Sigmoid colon (tissue), 7 donors: ENCODE measurements around the gene KCNJ14. TPM values are rescaled to one million over a fixed set of nuclear protein-coding genes. Genes with fewer than 3 reads are reported as not detected.
A peak's percentile ranks its signal among the peaks of the same experiment; 100 is the strongest.

Experiments
- DNase-seq: peaks from one replicate; pipeline ENCODE4 v3.0.0-alpha.2; 2019
- H3K27ac ChIP-seq, 4 donors: fragments of 200-600 bp; sonication (generic); one replicate each; pipeline ENCODE4 v1.5.1; 2016 to 2019; ENCODE audit warnings: mild to moderate bottlenecking in 1 of 4
- H3K27me3 ChIP-seq, 3 donors: fragments of 200-600 bp; sonication (generic); one replicate each; pipeline ENCODE4 v1.5.1; 2019; ENCODE audit warnings: mild to moderate bottlenecking in 1 of 3
- H3K36me3 ChIP-seq, 4 donors: fragments of 200-600 bp; sonication (generic); one replicate each; pipeline ENCODE4 v1.5.1; 2016 to 2019
- H3K4me1 ChIP-seq, 4 donors: fragments of 200-600 bp; sonication (generic); one replicate each; pipeline ENCODE4 v1.5.1; 2017 to 2019
- H3K4me3 ChIP-seq, 4 donors: fragments of 200-600 bp; sonication (generic); one replicate each; pipeline ENCODE4 v1.5.1; 2017 to 2019; ENCODE audit warnings: mild to moderate bottlenecking in 2 of 4, moderate library complexity in 1 of 4
- H3K9me3 ChIP-seq, 4 donors: fragments of 200-600 bp in 3 of 4; sonication (generic) in 3 of 4; one replicate each; pipeline versions ENCODE4 v1.5.1 to v1.6.1; 2013 to 2019
- CTCF ChIP-seq, 4 experiments: fragments of 450-650 bp in 3 of 4; fragments of 200-600 bp in 1 of 4; IDR thresholded peaks; one replicate each; pipeline ENCODE4 v1.5.1; 2016 to 2019; ENCODE audit warnings: antibody characterized with exemption in 4 of 4, mild to moderate bottlenecking in 3 of 4, moderate library complexity in 2 of 4
- EP300 ChIP-seq, 4 donors: sonication (generic); formaldehyde crosslinking; IDR thresholded peaks; one replicate each; pipeline ENCODE4 v1.6.1; 2017; ENCODE audit warnings: antibody characterized with exemption in 4 of 4
- POLR2A ChIP-seq, 2 donors: fragments of 450-650 bp; IDR thresholded peaks; one replicate each; pipeline ENCODE4 v1.6.1; 2016; ENCODE audit warnings: antibody characterized with exemption in 2 of 2, mild to moderate bottlenecking in 2 of 2, moderate library complexity in 2 of 2
- POLR2AphosphoS5 ChIP-seq, 4 donors: sonication (generic); formaldehyde crosslinking; IDR thresholded peaks; one replicate each; pipeline ENCODE4 v1.6.1; 2017; ENCODE audit warnings: antibody characterized with exemption in 4 of 4
- WGBS, 2 donors: extraction: QIAGEN DNeasy Blood & Tissue Kit; methylation state at CpG; one replicate each; pipeline ENCODE4 v1.1.7; 2013; 5-methylcytosine and 5-hydroxymethylcytosine counted together
- intact Hi-C: fragments of 100-400 bp; cut with DNase I; formaldehyde crosslinking; loops from one replicate; pipeline ENCODE4 v1.15.1; 2023
- polyA plus RNA-seq, 3 donors: library from polyadenylated mRNA; stranded (reverse); fragments of 200-250 nt; gene quantifications; one replicate each; pipeline ENCODE4 v1.2.3, GENCODE V29; 2013
- total RNA-seq, 4 donors: library from RNA; depleted of rRNA; stranded (reverse); fragments of >200 nt; gene quantifications; one replicate each; pipeline ENCODE4 v1.1.0, GENCODE V29; 2016
- donor health status: healthy with polysubstance abuse.
- donor health status: Bipolar disorder and iron deficiency.
- donor health status: healthy.

KCNJ14 gene
- total and polyA plus RNA-seq, 7 donors, result under 0.01 to 1.4 (median 0.44) TPM; not detected in 1

DNA sequence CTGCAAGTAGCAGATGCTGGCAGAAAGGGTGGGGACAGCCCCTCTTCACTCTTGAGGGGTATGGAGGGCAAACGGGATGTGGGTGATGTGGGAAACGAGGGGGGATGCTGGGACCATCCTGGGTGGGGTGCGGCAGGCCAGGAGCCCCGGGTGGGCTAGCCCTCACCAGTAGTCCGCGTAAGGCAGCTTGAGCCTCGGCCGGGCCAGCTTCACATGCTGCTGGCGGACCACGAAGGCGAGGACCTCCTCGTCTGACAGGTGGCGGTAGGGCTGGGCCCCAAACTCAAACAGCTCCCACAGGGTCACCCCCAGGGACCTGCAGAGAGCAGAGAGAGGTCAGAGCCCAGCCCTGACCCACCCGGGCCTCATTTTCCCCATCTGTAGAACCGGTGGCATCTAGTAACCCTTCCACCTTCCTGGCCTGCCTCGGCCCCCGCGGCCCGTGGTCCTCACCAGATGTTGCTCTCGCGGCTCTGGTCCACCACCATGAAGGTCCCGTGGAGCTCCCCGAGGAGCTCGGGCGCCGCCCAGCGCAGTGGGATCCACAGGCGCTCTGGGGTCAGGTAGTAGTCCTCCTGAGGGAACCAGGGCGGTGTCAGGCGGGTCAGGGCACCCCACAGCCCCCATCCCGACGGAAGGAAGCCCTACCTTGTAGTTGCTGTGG is 45.6 kb downstream of the KCNJ14 start:
- Histone ChIP-seq H3K9me3 (no peaks in the 10 kb centered on the region), H3K36me3 (no peaks in the 10 kb centered on the region), H3K27ac (no peak overlapping the region), H3K27me3 (peaks cover 38 to 59% (median 56%) of the 10 kb centered on the region in 3 donors), H3K4me1 (peaks cover 0 to 25% (median 22%) of the 10 kb centered on the region in 4 donors), H3K4me3 (no peak overlapping the region)
- intact Hi-C loops, result no loop called here
- no peak for TF ChIP-seq POLR2A (IDR thresholded peaks at IDR 0.05)
- TF ChIP-seq CTCF (IDR thresholded peaks at IDR 0.05), result no peak
- no peak for TF ChIP-seq POLR2AphosphoS5 (IDR thresholded peaks at IDR 0.05)
- TF ChIP-seq EP300 (IDR thresholded peaks at IDR 0.05), result no peak
- 41 to 53% methylated on average over 32 of the region's 32 CpGs for WGBS, 2 donors
- no peak for DNase-seq

- no peak overlapping the region for H3K27ac ChIP-seq
- no peak for DNase-seq
- no peak overlapping the region for H3K4me3 ChIP-seq
- peaks cover 0 to 25% (median 22%) of the 10 kb centered on the region in 4 donors for H3K4me1 ChIP-seq
- H3K9me3 ChIP-seq, result no peaks in the 10 kb centered on the region
- H3K36me3 ChIP-seq, result no peaks in the 10 kb centered on the region
- peaks cover 38 to 59% (median 56%) of the 10 kb centered on the region in 3 donors for H3K27me3 ChIP-seq
- TF ChIP-seq CTCF (IDR thresholded peaks at IDR 0.05) (no peak), POLR2AphosphoS5 (IDR thresholded peaks at IDR 0.05) (no peak), POLR2A (IDR thresholded peaks at IDR 0.05) (no peak)
- 4% methylated on average over 20 of the region's 20 CpGs for WGBS, 2 donors
- intact Hi-C loops, result no loop called here
Measured at GRCh38 chr19:48501494-48502349, 46.3 kb downstream of the KCNJ14 start.

GRCh38 chr19:48502350-48503018 is 47.1 kb downstream of the KCNJ14 start:
- TF ChIP-seq POLR2A (IDR thresholded peaks at IDR 0.05) (no peak), CTCF (IDR thresholded peaks at IDR 0.05) (no peak), POLR2AphosphoS5 (IDR thresholded peaks at IDR 0.05) (no peak), EP300 (IDR thresholded peaks at IDR 0.05) (no peak)
- intact Hi-C loops, result no loop called here
- Histone ChIP-seq H3K4me3 (no peak overlapping the region), H3K9me3 (no peaks in the 10 kb centered on the region), H3K27me3 (peaks cover 38 to 54% (median 53%) of the 10 kb centered on the region in 3 donors), H3K4me1 (peaks cover 0 to 21% (median 20%) of the 10 kb centered on the region in 4 donors), H3K36me3 (no peaks in the 10 kb centered on the region), H3K27ac (no peak overlapping the region)
- no peak for DNase-seq
- WGBS, 2 donors, result 27 to 31% methylated on average over 27 of the region's 27 CpGs

DNA sequence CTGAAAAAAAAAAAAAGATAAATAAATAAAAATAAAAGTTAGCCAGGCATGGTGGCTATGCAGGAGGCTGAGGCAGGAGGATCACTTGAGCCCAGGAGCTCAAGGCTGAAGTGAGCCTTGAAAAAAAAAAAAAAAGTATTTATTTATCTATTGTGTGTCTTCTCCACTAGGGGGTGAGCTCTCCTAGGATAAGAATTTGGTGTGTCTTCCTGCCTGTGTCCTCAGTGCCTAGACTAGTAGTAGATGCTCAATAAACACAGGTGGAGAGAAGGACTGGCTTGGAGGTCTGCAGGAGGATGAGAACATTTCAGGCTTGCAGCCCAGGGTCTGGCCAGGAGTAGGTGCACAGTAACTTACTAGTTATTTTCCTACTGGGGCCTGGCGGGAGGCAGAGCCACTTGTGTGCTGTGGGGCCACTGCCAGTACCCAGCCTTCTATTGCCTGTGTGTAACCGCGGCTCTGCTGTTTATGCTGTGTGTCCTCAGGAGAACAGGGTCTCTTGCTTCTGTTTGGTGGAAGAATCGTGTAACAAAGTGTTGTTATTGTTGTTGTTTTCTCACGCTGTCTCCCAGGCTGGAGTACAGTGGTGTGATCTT is 50.9 kb downstream of the KCNJ14 start:
- 74 to 93% methylated on average over 5 of the region's 5 CpGs for WGBS, 2 donors
- Histone ChIP-seq H3K4me3 (no peak overlapping the region), H3K27ac (no peak overlapping the region), H3K9me3 (no peaks in the 10 kb centered on the region), H3K27me3 (peaks cover 10 to 29% (median 25%) of the 10 kb centered on the region in 3 donors), H3K36me3 (no peaks in the 10 kb centered on the region), H3K4me1 (peaks cover 0 to 13% (median 8%) of the 10 kb centered on the region in 4 donors)
- TF ChIP-seq POLR2AphosphoS5 (IDR thresholded peaks at IDR 0.05) (no peak), CTCF (IDR thresholded peaks at IDR 0.05) (peak; percentile 22 to 53 (median 38))
- DNase-seq, result no peak
- intact Hi-C loops, result loop anchor here (2.0 kb wide), 1 partner anchor 81 kb away; no protein-coding TSS in a partner anchor
